CD4-positive, alpha-beta T cell treated with Interleukin-12 subunit alpha and Interleukin-12 subunit beta, for 1 hour (primary cell): ENCODE measurements around the gene ACP7.
"Not testable (repeated sequence)": the region's sequence is repeated elsewhere in the genome, so short reads cannot be mapped to it uniquely, and the experiment has no call there.

Source experiments
- DNase-seq: peaks from one replicate; pipeline ENCODE4 v3.0.0-alpha.2; 2020

The ACP7 gene

DNA sequence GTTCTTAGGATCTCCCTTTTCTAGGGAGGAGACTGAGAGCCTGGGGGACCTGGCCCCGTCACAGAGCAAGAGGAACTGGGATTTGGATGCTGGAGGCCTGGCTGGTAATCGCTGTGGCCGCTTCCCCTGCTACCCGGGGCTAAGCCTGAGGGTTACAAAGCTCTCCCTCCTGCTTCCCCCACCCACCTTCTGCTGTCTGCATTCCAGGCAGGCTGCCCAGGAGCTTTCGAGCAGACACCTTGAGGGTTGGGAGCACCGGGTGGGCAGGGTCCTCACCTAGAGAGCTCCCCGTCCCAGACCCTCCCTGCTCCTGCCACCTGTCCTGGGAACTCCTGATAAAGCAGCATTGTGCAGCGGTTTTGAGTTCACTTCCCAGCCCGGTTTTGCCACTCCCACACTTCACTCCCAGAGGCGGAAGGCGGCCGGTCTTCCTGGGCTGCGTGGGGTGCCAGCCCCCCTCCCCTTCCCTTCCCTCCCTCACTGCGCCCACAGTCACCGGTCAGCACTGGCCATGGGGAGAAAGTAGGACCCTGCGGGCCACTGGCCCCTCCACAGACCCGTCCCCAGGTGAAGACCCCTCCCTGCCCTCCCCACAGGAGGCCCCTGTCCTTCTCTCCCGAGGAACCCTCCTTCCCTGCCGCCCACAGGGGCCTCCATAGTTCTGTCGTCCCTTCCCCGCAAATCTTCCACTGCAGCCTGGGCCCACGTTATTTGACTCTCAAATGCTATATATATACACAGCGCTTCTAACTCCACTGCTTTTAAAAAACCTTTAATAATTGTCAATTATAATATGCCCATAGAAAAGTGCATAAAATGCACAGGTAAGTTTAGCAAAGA lies 49.5 kb downstream of the ACP7 start:
- DNase-seq = no peak

DNA sequence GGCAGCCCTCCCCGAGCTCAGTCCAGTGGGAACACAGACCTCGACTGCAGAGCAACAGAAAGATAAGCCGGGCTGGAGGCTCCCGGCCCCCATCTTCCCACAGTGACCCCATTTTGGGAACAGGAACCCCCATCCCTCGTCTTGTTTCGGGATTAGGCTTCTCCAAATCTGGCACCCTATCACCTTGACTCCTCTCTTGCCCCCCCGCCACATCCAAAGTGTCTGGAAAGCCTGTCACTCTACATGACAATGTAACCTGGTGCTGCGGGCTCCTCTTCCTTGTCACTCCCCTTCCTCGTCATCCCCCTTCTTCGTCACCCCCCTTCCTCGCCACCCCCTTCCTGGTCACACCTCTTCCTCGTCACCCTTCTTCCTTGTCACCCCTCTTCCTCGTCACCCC lies 51.5 kb downstream of the ACP7 start:
- DNase-seq = no peak

DNA sequence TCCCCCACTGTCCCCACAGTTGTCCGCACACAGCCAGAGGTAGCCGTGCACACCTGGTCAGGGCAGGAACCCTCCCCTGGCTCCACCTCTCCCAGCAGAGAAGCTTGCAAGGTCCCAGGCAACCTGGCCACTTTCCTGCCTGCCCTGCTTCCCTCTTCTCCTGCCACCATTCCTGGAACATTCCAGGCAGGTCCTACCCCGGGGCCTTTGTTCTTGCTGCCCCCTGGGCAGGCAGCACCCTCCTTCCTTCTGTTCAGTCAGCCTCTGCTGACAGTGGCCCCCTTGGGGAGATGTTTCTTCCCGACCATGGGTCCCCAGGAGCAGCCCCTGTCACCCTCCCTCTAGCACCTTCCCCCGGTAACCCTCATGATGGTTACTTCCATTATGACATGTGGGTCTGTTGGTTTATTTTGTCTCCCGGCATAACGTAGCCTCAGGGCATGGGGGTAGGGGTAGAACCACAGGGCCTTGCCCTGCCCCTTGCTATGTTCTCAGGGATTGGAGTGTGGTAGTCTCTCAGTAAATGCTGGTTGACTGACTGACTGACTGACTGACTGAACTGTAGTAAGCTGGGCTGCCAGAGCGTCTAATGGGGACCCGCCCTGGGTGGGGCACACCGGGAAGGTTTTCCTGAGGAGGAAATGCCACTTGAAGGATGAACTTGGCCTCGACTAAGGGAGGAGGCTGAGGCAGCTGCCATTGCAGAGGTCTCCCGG lies 52.2 kb downstream of the ACP7 start:
- no peak for DNase-seq

- no peak for DNase-seq
These were observed 53.0 kb downstream of the ACP7 start for GRCh38 chr19:39137131-39137530.

- DNase-seq = no peak
These were observed 54.3 kb downstream of the ACP7 start for GRCh38 chr19:39138221-39139211.

DNA sequence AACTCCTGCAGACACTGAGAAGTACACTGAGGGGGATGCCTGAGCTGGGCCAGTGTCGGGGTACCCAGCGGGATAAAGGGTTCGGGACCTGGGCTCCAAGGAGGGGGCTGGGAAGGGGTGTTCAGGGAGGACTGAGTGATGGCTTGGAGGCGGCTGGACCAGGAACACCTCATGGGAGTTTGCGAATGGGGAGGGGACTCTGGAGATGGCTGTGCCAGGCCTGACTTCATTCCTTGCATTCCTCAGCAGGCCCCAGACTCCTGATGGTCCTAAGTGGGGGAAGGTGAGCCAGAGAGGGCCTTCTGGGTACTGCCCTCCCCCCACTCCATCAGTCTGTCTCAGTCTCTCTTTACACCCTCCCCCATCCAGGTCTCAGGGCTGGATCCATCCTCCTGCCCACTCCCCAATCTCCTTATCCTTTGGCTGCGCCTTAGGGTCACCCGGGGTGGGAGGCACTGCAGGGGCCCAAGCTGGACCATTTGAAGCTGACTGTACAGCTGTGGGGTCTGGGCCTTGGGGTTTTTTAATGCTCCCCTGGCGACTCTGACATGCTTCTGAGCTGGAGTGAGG lies 55.2 kb downstream of the ACP7 start:
- no peak for DNase-seq

DNA sequence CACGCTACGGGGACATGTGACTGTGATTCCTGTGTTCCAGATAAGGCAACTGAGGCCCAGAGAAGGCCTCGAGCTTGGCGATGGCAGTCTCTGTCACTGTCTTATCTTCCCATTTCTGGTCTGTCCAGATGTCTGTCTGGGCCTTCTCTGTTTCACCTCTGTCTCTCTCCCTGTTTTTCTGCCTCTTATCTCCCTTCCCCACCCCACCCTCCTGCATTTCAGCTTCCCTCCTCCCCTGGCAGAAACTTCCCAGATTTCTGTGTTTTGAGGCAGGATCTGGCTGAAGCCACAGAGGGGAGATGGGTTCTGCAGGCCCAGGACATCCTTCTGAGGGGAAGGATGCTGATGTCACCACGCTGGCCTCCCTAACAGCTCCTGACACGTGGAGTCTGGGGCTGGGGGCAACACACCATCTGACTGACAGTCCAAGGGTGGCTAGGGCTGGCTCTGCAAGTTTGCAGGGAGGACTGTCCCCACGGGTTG lies 55.8 kb downstream of the ACP7 start:
- no peak for DNase-seq

DNA sequence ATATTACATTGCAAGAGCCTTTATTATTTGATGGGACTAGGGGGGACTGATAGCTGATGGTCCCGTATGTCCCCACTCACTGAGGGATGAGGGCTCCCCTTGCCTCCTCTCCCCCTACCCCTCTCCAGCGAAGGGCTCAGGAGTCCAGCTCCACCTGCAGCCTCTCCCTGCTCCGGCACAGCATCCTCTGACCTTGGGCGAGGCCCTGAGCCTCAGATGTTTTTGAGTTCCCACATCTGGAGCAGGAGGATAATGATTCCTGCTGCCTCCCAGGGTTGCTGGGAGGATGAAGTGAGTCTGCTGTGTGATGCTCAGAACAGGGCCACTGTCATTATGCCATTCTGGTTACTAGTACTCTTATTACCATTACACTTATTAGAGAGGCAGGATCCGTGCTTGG lies 56.4 kb downstream of the ACP7 start:
- DNase-seq = no peak

GRCh38 chr19:39141929-39142328 lies 57.8 kb downstream of the ACP7 start:
- no peak for DNase-seq

GRCh38 chr19:39142630-39143029 lies 58.5 kb downstream of the ACP7 start:
- no peak for DNase-seq

DNA sequence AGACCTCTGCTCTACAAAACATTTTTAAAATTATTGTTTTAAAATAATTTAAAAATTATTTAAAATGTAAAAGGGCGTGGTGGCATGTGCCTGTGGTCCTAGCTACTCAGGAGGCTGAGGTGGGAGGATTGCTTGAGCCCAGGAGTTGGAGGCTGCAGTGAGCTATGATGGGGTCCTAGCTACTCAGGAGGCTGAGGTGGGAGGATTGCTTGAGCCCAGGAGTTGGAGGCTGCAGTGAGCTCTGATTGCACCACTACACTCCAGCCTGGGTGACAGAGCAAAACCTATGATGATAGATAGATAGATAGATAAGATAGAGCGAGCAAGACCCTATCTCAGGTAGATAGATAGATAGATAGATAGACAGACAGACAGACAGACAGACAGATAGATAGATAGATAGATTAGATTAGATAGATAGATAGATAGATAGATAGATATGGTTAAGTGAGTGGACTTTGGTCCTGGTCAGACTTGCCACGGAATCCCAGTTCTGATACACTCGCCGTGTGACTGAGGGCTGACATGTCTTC lies 59.7 kb downstream of the ACP7 start:
- DNase-seq = not testable (repeated sequence)

DNA sequence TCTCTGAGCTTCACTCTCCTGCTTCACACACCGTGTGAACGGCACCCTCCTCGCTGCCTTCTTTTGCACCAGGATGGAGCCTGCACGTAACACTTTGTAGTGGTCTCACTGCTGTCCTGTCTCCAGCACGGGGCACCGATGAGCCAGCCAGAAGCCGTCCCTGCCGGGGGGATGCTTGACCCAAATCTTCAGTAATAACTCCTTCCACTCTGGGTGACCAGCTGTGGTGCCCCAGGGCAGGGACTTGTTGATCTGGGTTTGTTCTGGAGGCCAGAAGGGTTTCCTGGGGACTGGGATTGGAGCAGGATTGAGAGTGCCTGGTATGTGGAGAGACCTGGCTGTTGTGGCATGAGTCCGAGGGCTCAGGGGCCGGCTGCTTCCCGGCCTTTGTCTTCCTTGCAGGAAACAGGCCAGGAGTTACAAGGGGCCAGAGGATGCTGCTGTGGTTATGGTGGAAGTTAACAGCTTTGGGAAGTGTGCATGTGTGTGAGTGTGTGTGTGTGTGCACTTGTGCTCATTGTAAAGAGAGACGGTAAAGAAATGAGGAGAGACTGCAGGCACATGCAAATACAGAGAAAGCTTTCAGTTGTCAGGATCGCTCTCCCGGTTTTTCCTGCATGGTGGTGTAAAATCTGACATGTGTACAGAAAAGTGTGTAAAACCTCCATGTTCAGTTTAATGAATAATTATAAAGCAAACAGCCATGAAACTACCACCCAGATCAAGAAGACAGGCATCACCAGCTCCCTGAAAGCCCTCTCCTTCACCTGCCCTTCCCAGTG lies 60.3 kb downstream of the ACP7 start:
- DNase-seq = no peak

GRCh38 chr19:39145180-39145953 lies 61.2 kb downstream of the ACP7 start:
- no peak for DNase-seq

- DNase-seq = no peak
These were observed 61.9 kb downstream of the ACP7 start for GRCh38 chr19:39146091-39146490.

- DNase-seq = no peak
These were observed 62.7 kb downstream of the ACP7 start for GRCh38 chr19:39146686-39147450.

GRCh38 chr19:39147480-39147879 lies 63.3 kb downstream of the ACP7 start:
- DNase-seq = no peak

- DNase-seq = no peak
These were observed 64.9 kb downstream of the ACP7 start for GRCh38 chr19:39148939-39149529.

DNA sequence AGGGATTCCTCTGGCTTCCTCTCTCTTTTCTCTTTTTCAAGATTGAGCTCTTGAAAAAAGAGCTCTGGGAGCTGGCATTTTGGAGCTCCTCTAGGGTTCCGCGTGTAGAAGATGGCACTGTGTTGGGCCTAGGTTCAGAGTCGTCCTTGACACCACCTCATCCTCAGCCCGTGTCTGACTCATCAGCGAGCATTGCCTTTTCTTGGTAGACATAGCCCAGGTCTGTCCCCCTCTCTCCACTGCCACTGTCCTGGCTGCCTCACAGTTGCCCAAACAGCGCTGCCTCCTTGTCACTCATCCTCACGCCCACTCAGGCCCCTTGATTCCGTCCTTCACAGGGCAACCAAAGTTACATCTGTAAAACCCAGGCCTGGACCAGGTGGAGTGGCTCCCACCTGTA lies 66.1 kb downstream of the ACP7 start:
- DNase-seq = no peak

- no peak for DNase-seq
These were observed 66.8 kb downstream of the ACP7 start for GRCh38 chr19:39150807-39151600.
